Testis (tissue), 3 donors: ENCODE results near the gene INSC. TPM values are rescaled to one million over a fixed set of nuclear protein-coding genes. Genes with fewer than 3 reads are reported as not detected.

Experiments used
- DNase-seq: peaks from one replicate; pipeline ENCODE4 v3.0.0-alpha.2; 2019
- H3K27ac ChIP-seq, 2 donors: fragments of 200-600 bp; sonication (generic); one replicate each; pipeline ENCODE4 v1.5.1; 2019
- H3K27me3 ChIP-seq: fragments of 200-600 bp; sonication (generic); one replicate; pipeline ENCODE4 v1.5.1; 2019
- H3K36me3 ChIP-seq: fragments of 200-600 bp; sonication (generic); one replicate; pipeline ENCODE4 v1.5.1; 2017; ENCODE audit warnings: low read depth; ENCODE audit errors: missing control alignments
- H3K4me1 ChIP-seq: fragments of 200-600 bp; sonication (generic); one replicate; pipeline ENCODE4 v1.5.1; 2019
- H3K4me3 ChIP-seq, 2 donors: fragments of 200-600 bp; sonication (generic); one replicate each; pipeline ENCODE4 v1.5.1; 2017 to 2019
- H3K9me3 ChIP-seq: fragments of 200-600 bp; sonication (generic); one replicate; pipeline ENCODE4 v1.5.1; 2017
- CTCF ChIP-seq, 3 experiments: fragments of 450-650 bp in 2 of 3; fragments of 200-600 bp in 1 of 3; sonication (generic) in 1 of 3; IDR thresholded peaks; one replicate each; pipeline ENCODE4 v1.5.1; 2016 to 2019; ENCODE audit warnings: antibody characterized with exemption in 3 of 3, mild to moderate bottlenecking in 2 of 3, moderate library complexity in 1 of 3
- POLR2A ChIP-seq: fragments of 450-650 bp; IDR thresholded peaks from one replicate; pipeline ENCODE4 v1.6.1; 2017; ENCODE audit warnings: antibody characterized with exemption, mild to moderate bottlenecking, moderate library complexity
- WGBS, 2 donors: methylation state at CpG; one replicate each; pipeline ENCODE4 v1.1.5; 2018; 5-methylcytosine and 5-hydroxymethylcytosine counted together
- intact Hi-C: fragments of 100-400 bp; cut with DNase I; formaldehyde crosslinking; loops from one replicate; pipeline ENCODE4 v1.15.1; 2023; ENCODE audit warnings: low total_unique reads
- polyA plus RNA-seq: library from polyadenylated mRNA; stranded (reverse); fragments of 350-450 nt; fragmentation: Illumina TruSeq; extraction: RNeasy Lipid Tissue Mini Kit (QIAGEN cat#74804); gene quantifications from one replicate; pipeline ENCODE4 v1.2.3, GENCODE V29; 2014; ENCODE audit warnings: low read depth, low replicate concordance; ENCODE audit not compliant: insufficient read depth
- total RNA-seq, 2 donors: library from RNA; depleted of rRNA; stranded (reverse); fragments of >200 nt; gene quantifications; one replicate each; pipeline ENCODE4 v1.2.3, GENCODE V29; 2016

Gene INSC
- total and polyA plus RNA-seq, 3 donors from 2014 or later = 2.2 to 2.5 (median 2.2) TPM

DNA sequence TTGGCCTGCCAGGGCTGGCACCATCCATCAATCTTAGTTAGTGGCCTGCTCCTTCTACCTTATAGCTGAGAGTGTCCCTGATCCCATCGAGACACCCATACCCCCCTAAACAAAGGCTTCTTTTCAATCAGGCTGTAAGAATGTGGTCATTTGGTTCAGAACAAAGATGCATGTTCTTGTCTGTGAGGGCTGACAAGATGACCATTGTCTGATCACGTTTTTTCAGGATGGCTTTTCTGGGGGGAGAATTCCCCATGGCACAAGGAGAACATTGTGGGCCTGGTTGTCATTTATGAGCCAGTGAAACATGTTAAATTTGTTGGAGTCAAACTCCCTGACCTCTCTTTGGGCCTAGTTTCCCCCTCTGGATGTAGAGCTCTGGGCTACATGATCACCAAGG, 160.4 kb downstream of the INSC start:
- no peak overlapping the region for H3K27ac ChIP-seq
- no peaks in the 10 kb centered on the region for H3K27me3 ChIP-seq
- H3K36me3 ChIP-seq = no peaks in the 10 kb centered on the region
- WGBS, 2 donors = 45 to 65% methylated on average over 2 of the region's 2 CpGs
- intact Hi-C loops = no loop called here
- no peaks in the 10 kb centered on the region for H3K9me3 ChIP-seq
- H3K4me3 ChIP-seq = no peak overlapping the region
- H3K4me1 ChIP-seq = no peaks in the 10 kb centered on the region
- TF ChIP-seq POLR2A (no peak), CTCF (IDR thresholded peaks at IDR 0.05) (no peak)
- DNase-seq = no peak

DNA sequence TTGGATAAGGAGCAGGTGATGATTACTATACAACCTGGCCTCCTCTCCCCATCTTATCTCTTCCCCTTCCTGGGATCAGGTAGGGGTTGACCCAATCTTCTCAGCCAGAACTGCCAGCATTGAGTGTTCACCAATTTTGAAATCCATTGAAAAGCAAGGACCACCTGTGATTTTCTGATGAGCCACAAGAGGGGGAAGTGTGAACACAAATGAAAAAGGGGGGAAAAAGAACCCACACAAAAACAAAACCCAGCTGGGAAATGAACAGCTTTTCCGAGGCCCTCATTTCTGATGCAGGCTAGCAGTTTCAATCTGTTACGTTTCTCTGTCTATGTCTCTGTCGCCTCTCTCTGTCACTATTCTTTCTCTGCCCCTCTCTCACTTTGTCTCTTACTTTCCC, 161.9 kb downstream of the INSC start:
- Histone ChIP-seq H3K4me3 (no peak overlapping the region), H3K27me3 (no peaks in the 10 kb centered on the region), H3K4me1 (no peaks in the 10 kb centered on the region), H3K9me3 (no peaks in the 10 kb centered on the region), H3K27ac (no peak overlapping the region), H3K36me3 (no peaks in the 10 kb centered on the region)
- TF ChIP-seq CTCF (IDR thresholded peaks at IDR 0.05) (peak in 2 of 3 experiments; percentile 36 to 43), POLR2A (no peak)
- no peak for DNase-seq
- intact Hi-C loops = no loop called here
- WGBS, 2 donors = 35 to 43% methylated on average over 3 of the region's 3 CpGs

DNA sequence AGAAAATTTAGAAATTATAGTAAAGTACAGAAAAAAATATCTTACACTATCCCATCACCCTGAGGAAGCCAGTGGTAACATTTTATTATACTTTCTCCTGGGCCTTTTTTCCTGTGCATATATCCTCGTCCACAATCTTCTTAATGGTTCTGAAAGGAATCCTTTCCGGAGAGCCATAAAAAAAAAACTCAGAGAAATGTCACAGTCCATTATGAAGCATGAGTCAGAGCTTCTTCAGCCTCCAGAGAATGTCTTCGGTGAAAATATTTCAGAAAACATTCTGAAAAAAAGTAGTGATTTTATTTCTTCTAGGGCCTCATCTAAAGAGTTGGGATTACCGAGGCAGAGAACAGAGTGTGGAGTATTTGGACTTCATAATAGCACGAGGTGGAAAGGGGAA, 163.4 kb downstream of the INSC start:
- Histone ChIP-seq H3K27me3 (no peaks in the 10 kb centered on the region), H3K4me3 (no peak overlapping the region), H3K4me1 (no peaks in the 10 kb centered on the region), H3K9me3 (no peaks in the 10 kb centered on the region), H3K36me3 (no peaks in the 10 kb centered on the region), H3K27ac (no peak overlapping the region)
- no peak for DNase-seq
- intact Hi-C loops = no loop called here
- 76 to 86% methylated on average over 5 of the region's 5 CpGs for WGBS, 2 donors
- TF ChIP-seq POLR2A = no peak
- TF ChIP-seq CTCF (IDR thresholded peaks at IDR 0.05) = no peak

DNA sequence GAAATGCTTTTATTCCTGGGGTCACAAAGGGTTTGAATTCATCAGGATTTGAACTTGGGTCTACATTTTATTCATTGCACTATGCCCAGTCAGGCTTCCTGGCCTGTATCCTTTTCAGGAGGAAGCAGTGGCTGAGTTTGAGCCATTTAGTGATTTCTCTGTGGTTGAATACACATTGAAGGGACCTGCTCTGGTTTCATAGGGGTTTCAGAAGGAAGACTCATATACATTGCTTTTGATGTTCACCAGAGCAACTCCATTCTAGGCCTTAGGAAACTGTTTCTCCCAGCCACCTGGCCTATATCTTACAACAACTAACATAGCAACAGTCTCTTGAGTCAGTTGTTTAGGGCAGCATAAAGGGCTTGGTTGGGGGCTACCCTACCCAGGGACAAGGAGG, 165.7 kb downstream of the INSC start:
- no peak overlapping the region for H3K27ac ChIP-seq
- no peaks in the 10 kb centered on the region for H3K9me3 ChIP-seq
- no peaks in the 10 kb centered on the region for H3K36me3 ChIP-seq
- no peak overlapping the region for H3K4me3 ChIP-seq
- DNase-seq = no peak
- no peaks in the 10 kb centered on the region for H3K4me1 ChIP-seq
- intact Hi-C loops = no loop called here
- H3K27me3 ChIP-seq = no peaks in the 10 kb centered on the region
- TF ChIP-seq CTCF (IDR thresholded peaks at IDR 0.05) (no peak), POLR2A (no peak)

GRCh38 chr11:15282754-15283153, 168.0 kb downstream of the INSC start:
- Histone ChIP-seq H3K9me3 (no peaks in the 10 kb centered on the region), H3K27ac (no peak overlapping the region), H3K4me3 (no peak overlapping the region), H3K36me3 (no peaks in the 10 kb centered on the region), H3K4me1 (no peaks in the 10 kb centered on the region), H3K27me3 (no peaks in the 10 kb centered on the region)
- WGBS, 2 donors = 81 to 88% methylated on average over 2 of the region's 2 CpGs
- intact Hi-C loops = no loop called here
- TF ChIP-seq POLR2A (no peak), CTCF (IDR thresholded peaks at IDR 0.05) (no peak)
- DNase-seq = no peak
